ENCODE results near the gene ITGB1. TPM values are rescaled to one million over a fixed set of nuclear protein-coding genes. Genes with fewer than 3 reads are reported as not detected.
"Not testable (repeated sequence)": the region's sequence is repeated elsewhere in the genome, so short reads cannot be mapped to it uniquely, and the experiment has no call there.

ITGB1 gene
- total RNA-seq, 1 experiment from 2014 or later: 421 TPM

GRCh38 chr10:32923849-32924248 is 34.2 kb downstream of the ITGB1 start:
- intact Hi-C loops (cut with micrococcal nuclease; ENCODE audit: unreplicated experiment): no loop called here
- Histone ChIP-seq H3K36me3 (ENCODE audit: low read depth) (peaks cover 70% of the 10 kb centered on the region), H3K79me2 (ENCODE audit: low read depth) (peaks cover 5% of the 10 kb centered on the region; the same call in 1 of the 2 replicates), H3K4me2 (no peak overlapping the region), H3K4me3 (no peak overlapping the region), H3F3A (ENCODE audit: insufficient read depth, low read depth) (peaks cover 17% of the 10 kb centered on the region; the same call in 1 of the 2 replicates), H3K27me3 (ENCODE audit: insufficient read depth, low read depth) (no peaks in the 10 kb centered on the region), H3K27ac (no peak overlapping the region), H3K9me2 (ENCODE audit: insufficient read depth) (no peaks in the 10 kb centered on the region), H3K4me1 (replicated peaks; ENCODE audit: insufficient read depth) (no peaks in the 10 kb centered on the region), H3K9me3 (ENCODE audit: insufficient read depth, low read depth) (no peaks in the 10 kb centered on the region), H2AFZ (no peak overlapping the region), H4K20me1 (ENCODE audit: insufficient read depth) (0 out of 2 replicates have a peak, but pooled peaks cover 4% of the 10 kb centered on the region)
- no peak for DNase-seq
- ChIA-PET POLR2A (ENCODE audit: unreplicated experiment) (no interaction called here), CTCF (no interaction called here)
- TF ChIP-seq EZH2 (IDR thresholded peaks at IDR 0.05; ENCODE audit: low read depth): no peak
- TF ChIP-seq CTCF (conservative IDR thresholded peaks at IDR 0.05): no peak
- no TSS peak for BruUV-seq (replicated peaks)

- intact Hi-C loops (cut with micrococcal nuclease; ENCODE audit: unreplicated experiment): no loop called here
- no peak overlapping the region for H3K4me2 ChIP-seq
- peaks cover 74% of the 10 kb centered on the region for H3K36me3 ChIP-seq (ENCODE audit: low read depth)
- no peaks in the 10 kb centered on the region for H3K4me1 ChIP-seq (replicated peaks; ENCODE audit: insufficient read depth)
- no peaks in the 10 kb centered on the region for H3K27me3 ChIP-seq (ENCODE audit: insufficient read depth, low read depth)
- no peak overlapping the region for H3K4me3 ChIP-seq
- no peaks in the 10 kb centered on the region for H3K9me3 ChIP-seq (ENCODE audit: insufficient read depth, low read depth)
- peaks cover 17% of the 10 kb centered on the region; the same call in 1 of the 2 replicates for H3F3A ChIP-seq (ENCODE audit: insufficient read depth, low read depth)
- no peak for DNase-seq
- TF ChIP-seq EZH2 (IDR thresholded peaks at IDR 0.05; ENCODE audit: low read depth): no peak
- no peak for TF ChIP-seq CTCF (conservative IDR thresholded peaks at IDR 0.05)
- BruUV-seq (replicated peaks): no TSS peak
- no peak overlapping the region for H3K27ac ChIP-seq
- H4K20me1 ChIP-seq (ENCODE audit: insufficient read depth): 0 out of 2 replicates have a peak, but pooled peaks cover 4% of the 10 kb centered on the region
- H2AFZ ChIP-seq: no peak overlapping the region
- H3K79me2 ChIP-seq (ENCODE audit: low read depth): 0 out of 2 replicates have a peak, but pooled peaks cover 3% of the 10 kb centered on the region
- no peaks in the 10 kb centered on the region for H3K9me2 ChIP-seq (ENCODE audit: insufficient read depth)
- ChIA-PET CTCF (no interaction called here), POLR2A (ENCODE audit: unreplicated experiment) (no interaction called here)
Observed at GRCh38 chr10:32923134-32923533, 34.9 kb downstream of the ITGB1 start.

- BruUV-seq (replicated peaks): no TSS peak
Observed at GRCh38 chr10:32922170-32922569, 35.9 kb downstream of the ITGB1 start.

GRCh38 chr10:32917817-32918216 is 40.2 kb downstream of the ITGB1 start:
- H3K79me2 ChIP-seq (ENCODE audit: low read depth); H3K9me3 ChIP-seq (ENCODE audit: insufficient read depth, low read depth); POLR2A ChIA-PET (ENCODE audit: unreplicated experiment); H3F3A ChIP-seq (ENCODE audit: insufficient read depth, low read depth); BruUV-seq (replicated peaks); CTCF ChIA-PET; H3K27ac ChIP-seq; H3K4me1 ChIP-seq (replicated peaks; ENCODE audit: insufficient read depth); H3K27me3 ChIP-seq (ENCODE audit: insufficient read depth, low read depth); DNase-seq; H3K4me3 ChIP-seq; H3K9me2 ChIP-seq (ENCODE audit: insufficient read depth); H4K20me1 ChIP-seq (ENCODE audit: insufficient read depth); H2AFZ ChIP-seq; H3K4me2 ChIP-seq: not testable (repeated sequence)
- peaks cover 37% of the 10 kb centered on the region for H3K36me3 ChIP-seq (ENCODE audit: low read depth)
- intact Hi-C loops (cut with micrococcal nuclease; ENCODE audit: unreplicated experiment): loop anchor here (5.0 kb wide), 1 partner anchor 34 kb away; no protein-coding TSS in a partner anchor

More at GRCh38 chr10:32922170-32922569, 35.9 kb downstream of the ITGB1 start:
- TF ChIP-seq CTCF (conservative IDR thresholded peaks at IDR 0.05) (no peak), EZH2 (IDR thresholded peaks at IDR 0.05; ENCODE audit: low read depth) (no peak)
- DNase-seq: no peak
- ChIA-PET POLR2A (ENCODE audit: unreplicated experiment) (no interaction called here), CTCF (interaction anchor here (0.6 kb wide), 1 partner anchor 351 kb away, joined by 5 read pairs; no protein-coding TSS in a partner anchor)
- Histone ChIP-seq H3K27ac (no peak overlapping the region), H3K79me2 (ENCODE audit: low read depth) (0 out of 2 replicates have a peak, but pooled peaks cover 3% of the 10 kb centered on the region), H4K20me1 (ENCODE audit: insufficient read depth) (peaks cover 4% of the 10 kb centered on the region; the same call in 1 of the 2 replicates), H3K4me2 (no peak overlapping the region), H3K9me2 (ENCODE audit: insufficient read depth) (no peaks in the 10 kb centered on the region), H2AFZ (no peak overlapping the region), H3K9me3 (ENCODE audit: insufficient read depth, low read depth) (no peaks in the 10 kb centered on the region), H3K4me3 (no peak overlapping the region), H3K4me1 (replicated peaks; ENCODE audit: insufficient read depth) (no peaks in the 10 kb centered on the region), H3K36me3 (ENCODE audit: low read depth) (peaks cover 64% of the 10 kb centered on the region), H3F3A (ENCODE audit: insufficient read depth, low read depth) (peaks cover 13% of the 10 kb centered on the region; the same call in 1 of the 2 replicates), H3K27me3 (ENCODE audit: insufficient read depth, low read depth) (no peaks in the 10 kb centered on the region)
- intact Hi-C loops (cut with micrococcal nuclease; ENCODE audit: unreplicated experiment): no loop called here
